ENCODE results near the gene MEIS2. TPM values are rescaled to one million over a fixed set of nuclear protein-coding genes. Genes with fewer than 3 reads are reported as not detected.

MEIS2 gene
- total and polyA plus RNA-seq, 12 donors, result 36.2 to 139 (median 74.8) TPM

DNA sequence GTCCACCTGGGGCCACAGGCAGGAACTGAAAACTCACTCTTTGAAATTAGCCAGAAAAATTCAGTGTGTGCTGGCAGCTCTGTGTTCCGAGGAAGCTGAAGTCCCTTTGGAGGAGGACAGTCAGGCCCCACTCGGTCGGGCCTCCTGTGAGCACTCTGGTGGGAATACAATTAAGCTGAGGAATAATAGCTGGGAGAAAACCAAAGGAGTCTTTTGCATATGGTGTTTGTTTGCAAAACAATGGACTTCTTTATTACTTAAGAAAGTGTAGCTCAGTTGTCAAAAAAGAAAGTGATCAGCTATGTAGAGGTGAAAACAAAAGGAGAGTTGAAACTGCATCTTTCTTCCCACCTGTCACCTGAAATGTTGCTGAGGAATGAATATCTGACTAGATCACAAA lies 202.5 kb downstream of the MEIS2 start:
- H3K27me3 ChIP-seq, result no peaks in the 10 kb centered on the region
- H3K4me1 ChIP-seq (replicated peaks in 1 of 2), result peaks cover 11 to 12% of the 10 kb centered on the region in 2 donors
- TF ChIP-seq, protein P1, sequence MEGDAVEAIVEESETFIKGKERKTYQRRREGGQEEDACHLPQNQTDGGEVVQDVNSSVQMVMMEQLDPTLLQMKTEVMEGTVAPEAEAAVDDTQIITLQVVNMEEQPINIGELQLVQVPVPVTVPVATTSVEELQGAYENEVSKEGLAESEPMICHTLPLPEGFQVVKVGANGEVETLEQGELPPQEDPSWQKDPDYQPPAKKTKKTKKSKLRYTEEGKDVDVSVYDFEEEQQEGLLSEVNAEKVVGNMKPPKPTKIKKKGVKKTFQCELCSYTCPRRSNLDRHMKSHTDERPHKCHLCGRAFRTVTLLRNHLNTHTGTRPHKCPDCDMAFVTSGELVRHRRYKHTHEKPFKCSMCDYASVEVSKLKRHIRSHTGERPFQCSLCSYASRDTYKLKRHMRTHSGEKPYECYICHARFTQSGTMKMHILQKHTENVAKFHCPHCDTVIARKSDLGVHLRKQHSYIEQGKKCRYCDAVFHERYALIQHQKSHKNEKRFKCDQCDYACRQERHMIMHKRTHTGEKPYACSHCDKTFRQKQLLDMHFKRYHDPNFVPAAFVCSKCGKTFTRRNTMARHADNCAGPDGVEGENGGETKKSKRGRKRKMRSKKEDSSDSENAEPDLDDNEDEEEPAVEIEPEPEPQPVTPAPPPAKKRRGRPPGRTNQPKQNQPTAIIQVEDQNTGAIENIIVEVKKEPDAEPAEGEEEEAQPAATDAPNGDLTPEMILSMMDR (IDR thresholded peaks at IDR 0.05), result no peak
- WGBS, 4 donors, result 73 to 83% (median 77%) methylated on average over 3 of the region's 3 CpGs
- no peak overlapping the region for H3K4me3 ChIP-seq
- no peak for DNase-seq
- no peaks in the 10 kb centered on the region for H3K9me3 ChIP-seq (replicated peaks in 1 of 3)
- peaks cover 0 to 19% of the 10 kb centered on the region in 2 donors for H3K36me3 ChIP-seq (replicated peaks in 1 of 2)
- H3K27ac ChIP-seq, result no peak overlapping the region
- intact Hi-C loops (cut with DNase I), result no loop called here

DNA sequence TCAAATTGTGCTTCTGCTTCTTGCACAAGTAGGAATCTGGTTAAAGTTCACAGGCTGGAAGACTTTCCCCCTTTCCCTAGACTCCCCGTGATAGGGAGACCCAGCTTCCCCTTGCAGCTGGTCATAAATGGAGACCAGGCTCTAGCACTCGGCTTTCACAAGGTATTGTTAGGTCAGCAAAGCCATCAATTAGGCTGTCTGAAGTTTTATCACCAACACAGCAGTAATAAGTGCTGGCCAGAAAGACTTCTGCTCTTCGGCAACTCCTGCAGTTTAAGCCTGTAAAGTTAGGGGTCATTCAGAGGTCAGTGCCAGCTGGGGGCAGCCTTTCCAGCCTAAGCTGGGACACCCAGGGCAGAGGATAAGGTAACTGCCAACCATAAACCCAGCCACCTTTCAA lies 203.4 kb downstream of the MEIS2 start:
- Histone ChIP-seq H3K36me3 (replicated peaks in 1 of 2) (peaks cover 0 to 23% of the 10 kb centered on the region in 2 donors), H3K9me3 (replicated peaks in 1 of 3) (no peaks in the 10 kb centered on the region), H3K27me3 (no peaks in the 10 kb centered on the region), H3K4me1 (replicated peaks in 1 of 2) (peaks cover 11 to 12% of the 10 kb centered on the region in 2 donors), H3K4me3 (no peak overlapping the region), H3K27ac (no peak overlapping the region)
- WGBS, 4 donors, result 24 to 47% (median 40%) methylated on average over 3 of the region's 3 CpGs
- DNase-seq, result no peak
- TF ChIP-seq POLR2A (IDR thresholded peaks at IDR 0.05), result no peak
- TF ChIP-seq, protein P1 (IDR thresholded peaks at IDR 0.05), result no peak
- intact Hi-C loops (cut with DNase I), result no loop called here

DNA sequence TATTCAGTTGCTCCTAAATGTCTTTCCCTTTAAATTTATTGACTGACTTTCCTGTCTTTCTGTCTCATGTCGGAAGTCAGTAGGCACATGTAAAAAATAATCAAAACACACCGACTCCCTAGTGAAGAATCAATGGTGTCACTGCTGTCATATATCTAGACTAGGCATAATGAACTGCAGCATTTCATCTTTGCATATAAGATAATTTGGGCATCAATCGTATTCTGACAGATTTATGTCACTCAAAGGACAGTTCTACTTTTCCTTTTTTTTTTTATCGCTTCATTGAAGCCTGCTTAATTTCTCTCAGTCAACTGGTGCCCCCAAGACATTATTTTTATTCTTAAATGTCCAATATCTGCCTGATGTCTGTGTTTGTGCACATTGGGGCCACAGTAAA lies 206.3 kb downstream of the MEIS2 start:
- WGBS, 4 donors, result 74 to 82% (median 80%) methylated on average over 4 of the region's 4 CpGs
- peaks cover 0 to 23% of the 10 kb centered on the region in 2 donors for H3K36me3 ChIP-seq (replicated peaks in 1 of 2)
- H3K4me1 ChIP-seq (replicated peaks in 1 of 2), result peaks cover 4 to 5% of the 10 kb centered on the region in 2 donors
- TF ChIP-seq POLR2A (IDR thresholded peaks at IDR 0.05), result no peak
- TF ChIP-seq, protein P1 (IDR thresholded peaks at IDR 0.05), result no peak
- H3K9me3 ChIP-seq (replicated peaks in 1 of 3), result no peaks in the 10 kb centered on the region
- intact Hi-C loops (cut with DNase I), result no loop called here
- no peaks in the 10 kb centered on the region for H3K27me3 ChIP-seq
- no peak overlapping the region for H3K27ac ChIP-seq
- no peak overlapping the region for H3K4me3 ChIP-seq
- DNase-seq, result no peak

DNA sequence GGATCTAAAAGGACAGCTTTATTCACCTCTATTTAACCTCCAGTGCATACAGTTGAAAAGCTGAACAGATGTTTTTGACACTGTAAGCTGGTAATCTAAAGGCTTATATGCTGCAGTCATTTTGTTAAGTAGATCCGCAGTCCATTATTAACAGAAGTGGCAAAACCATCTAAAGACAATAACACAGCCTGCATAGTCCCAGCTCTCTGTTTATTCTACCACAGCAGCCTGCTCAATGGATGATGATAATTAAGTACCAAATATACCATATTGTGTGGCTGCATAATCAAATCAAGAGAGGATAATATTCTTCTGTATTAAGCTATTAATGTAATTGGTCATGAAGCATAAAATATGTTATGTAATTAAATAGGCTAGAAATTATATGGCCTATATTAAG lies 207.1 kb downstream of the MEIS2 start:
- whole genome bisulfite sequencing, 4 donors, result 88 to 100% (median 99%) methylated on average over 1 of the region's 1 CpG
- no peak for DNase-seq
- peaks cover 0 to 23% of the 10 kb centered on the region in 2 donors for H3K36me3 ChIP-seq (replicated peaks in 1 of 2)
- H3K9me3 ChIP-seq (replicated peaks in 1 of 3), result no peaks in the 10 kb centered on the region
- H3K27me3 ChIP-seq, result no peaks in the 10 kb centered on the region
- H3K4me1 ChIP-seq (replicated peaks in 1 of 2), result peaks cover 0 to 8% of the 10 kb centered on the region in 2 donors
- intact Hi-C loops (cut with DNase I), result no loop called here
- TF ChIP-seq, protein P1 (IDR thresholded peaks at IDR 0.05), result no peak
- no peak overlapping the region for H3K4me3 ChIP-seq
- no peak overlapping the region for H3K27ac ChIP-seq

Data from adrenal gland (tissue), 12 donors.